ENCODE results near the gene FAM3A.

The FAM3A gene

GRCh38 chrX:154476821-154477220 is 39.2 kb downstream of the FAM3A start:
- FAIRE-seq: no peak

GRCh38 chrX:154473683-154474082 is 42.3 kb downstream of the FAM3A start:
- FAIRE-seq: no peak

DNA sequence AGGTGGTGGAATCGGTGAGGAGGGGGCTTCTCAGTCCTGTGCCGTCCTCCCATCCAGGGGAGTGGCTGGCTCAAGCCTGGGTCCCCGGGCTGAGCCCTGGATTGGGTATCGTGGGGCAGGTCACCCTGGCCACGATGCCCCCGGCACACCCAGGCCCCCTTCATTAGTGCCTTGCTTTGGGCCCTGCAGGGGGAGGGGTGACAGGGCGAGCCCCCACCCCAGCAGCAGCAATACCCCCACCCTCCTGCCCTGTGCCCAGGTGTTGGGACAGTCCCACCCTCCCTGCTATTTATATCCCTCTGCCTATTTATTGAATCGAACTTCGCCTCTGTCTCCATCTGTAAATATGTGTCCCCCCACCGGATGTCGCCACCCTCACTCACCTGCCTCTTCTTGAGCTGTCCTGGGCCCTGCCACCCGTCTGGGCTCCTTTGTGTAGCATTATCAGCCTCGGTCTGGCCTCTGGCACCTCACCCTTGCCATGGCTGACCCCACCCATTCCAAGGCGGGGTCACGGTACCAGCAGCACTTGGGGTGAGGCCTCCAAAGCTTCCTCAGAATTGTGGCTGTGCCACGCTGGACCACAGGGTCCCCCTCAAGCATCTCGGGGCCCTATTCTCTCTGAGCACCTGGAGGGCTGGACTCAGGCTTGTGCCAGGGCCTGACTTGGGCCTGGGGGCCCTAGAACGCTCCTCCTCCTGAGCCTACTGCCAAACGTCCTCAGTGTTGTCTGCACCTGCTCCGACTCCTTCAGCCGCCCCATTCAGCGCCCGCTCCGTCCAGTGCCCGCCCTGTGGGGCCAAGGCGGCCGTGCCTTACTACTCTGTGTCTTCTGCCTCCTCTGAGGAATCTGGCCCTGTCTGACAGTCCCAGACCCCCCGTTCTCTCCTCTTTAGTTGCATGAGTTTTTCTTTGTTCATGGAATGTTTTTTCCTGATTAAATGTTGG is 43.1 kb downstream of the FAM3A start:
- FAIRE-seq: no peak

- FAIRE-seq: no peak
These were observed 44.0 kb downstream of the FAM3A start for GRCh38 chrX:154471839-154472684.

GRCh38 chrX:154470914-154471568 is 45.0 kb downstream of the FAM3A start:
- FAIRE-seq: no peak

DNA sequence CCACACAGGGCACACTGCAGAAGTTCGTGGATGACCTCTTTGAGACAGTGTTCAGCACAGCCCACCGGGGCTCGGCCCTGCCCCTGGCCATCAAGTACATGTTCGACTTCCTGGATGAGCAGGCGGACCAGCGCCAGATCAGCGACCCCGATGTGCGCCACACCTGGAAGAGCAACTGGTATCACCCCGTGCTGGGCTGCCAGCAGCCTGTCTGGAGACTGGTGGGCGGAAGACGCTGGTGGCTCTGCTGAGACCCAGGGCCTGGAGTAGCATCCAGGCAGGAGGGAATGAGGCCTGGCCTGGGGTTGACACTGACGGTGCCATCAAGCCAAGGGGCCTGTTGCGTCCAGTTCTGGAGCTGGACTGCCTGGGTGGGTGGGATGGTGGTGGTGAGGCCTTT is 45.6 kb downstream of the FAM3A start:
- FAIRE-seq: no peak

DNA sequence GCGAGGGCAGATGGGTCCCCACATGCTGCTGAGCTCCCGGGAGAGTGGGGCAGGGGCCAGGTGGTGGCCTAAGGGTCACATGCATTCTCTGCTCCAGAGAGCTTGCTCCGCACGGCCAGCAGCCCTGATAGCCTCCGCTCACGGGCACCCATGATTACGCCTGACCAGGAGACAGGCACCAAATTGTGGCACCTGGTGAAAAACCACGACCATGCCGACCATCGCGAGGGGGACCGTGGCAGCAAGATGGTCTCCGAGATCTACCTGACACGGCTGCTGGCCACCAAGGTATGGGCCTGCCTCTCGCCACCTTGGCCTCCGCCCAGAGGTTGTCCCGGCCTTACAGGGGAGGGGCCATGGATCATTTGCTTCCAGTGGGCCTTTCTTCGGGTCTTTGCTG is 46.2 kb downstream of the FAM3A start:
- FAIRE-seq: no peak

GRCh38 chrX:154469114-154469513 is 46.9 kb downstream of the FAM3A start:
- no peak for FAIRE-seq

DNA sequence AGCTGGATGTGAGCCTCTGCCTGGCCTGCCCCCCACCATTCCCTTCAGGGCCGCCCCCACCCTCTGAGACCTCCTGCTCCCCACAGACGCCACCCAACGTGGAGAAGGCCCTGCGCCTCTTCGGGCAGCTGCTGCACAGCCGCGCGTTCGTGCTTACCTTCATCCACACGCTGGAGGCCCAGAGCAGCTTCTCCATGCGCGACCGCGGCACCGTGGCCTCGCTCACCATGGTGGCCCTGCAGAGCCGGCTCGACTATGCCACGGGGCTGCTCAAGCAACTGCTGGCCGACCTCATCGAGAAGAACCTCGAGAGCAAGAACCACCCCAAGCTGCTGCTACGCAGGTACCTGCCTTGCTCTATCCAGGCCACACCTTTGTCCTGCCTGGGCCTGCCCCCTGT is 47.8 kb downstream of the FAM3A start:
- no peak for FAIRE-seq

GRCh38 chrX:154467556-154467955 is 48.5 kb downstream of the FAM3A start:
- no peak for FAIRE-seq

DNA sequence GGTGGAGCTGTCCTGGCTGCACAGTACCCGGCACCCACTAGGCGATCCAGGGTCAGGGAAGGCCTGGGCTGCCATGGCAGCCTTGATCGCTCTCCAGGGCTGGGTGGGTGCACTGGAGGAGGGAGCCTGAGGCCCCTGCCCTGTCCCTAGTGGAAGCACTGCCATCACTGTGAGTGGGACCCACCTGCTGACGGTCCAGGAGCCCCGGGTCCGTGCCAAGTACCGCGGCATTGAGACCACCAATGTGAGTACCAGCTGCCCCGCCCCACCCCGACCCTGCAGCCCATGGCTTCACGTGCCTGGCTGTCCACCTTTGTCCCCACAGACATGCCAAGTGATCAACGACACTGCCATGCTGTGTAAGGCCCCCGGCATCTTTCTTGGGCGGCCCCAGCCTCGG is 49.1 kb downstream of the FAM3A start:
- no peak for FAIRE-seq

GRCh38 chrX:154466036-154466435 is 50.0 kb downstream of the FAM3A start:
- FAIRE-seq: no peak

GRCh38 chrX:154465601-154466000 is 50.4 kb downstream of the FAM3A start:
- FAIRE-seq: no peak

- FAIRE-seq: no peak
These were observed 51.1 kb downstream of the FAM3A start for GRCh38 chrX:154464806-154465365.

DNA sequence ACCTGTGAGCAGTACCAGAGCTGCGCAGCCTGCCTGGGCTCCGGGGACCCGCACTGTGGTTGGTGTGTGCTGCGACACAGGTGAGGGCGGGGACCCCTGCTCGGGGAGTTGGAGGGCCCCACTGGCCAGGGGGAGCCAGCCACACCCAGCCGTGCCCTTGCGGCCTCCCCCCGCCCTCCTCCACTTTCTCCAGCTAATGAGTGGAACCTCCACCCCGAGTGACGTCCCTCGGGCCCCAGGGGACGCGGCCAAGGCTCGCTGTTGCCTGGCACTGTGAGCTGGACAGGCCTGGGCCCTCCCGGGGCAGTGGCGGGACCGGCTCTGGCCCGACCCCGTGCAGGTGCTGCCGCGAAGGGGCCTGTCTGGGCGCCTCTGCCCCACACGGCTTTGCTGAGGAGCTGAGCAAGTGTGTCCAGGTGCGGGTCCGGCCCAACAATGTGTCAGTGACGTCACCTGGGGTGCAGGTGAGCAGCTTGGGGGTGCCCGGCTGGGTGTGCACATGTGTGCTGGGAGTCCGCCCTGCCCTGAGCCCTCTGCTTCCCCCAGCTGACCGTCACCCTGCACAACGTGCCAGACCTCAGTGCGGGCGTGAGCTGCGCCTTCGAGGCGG is 52.3 kb downstream of the FAM3A start:
- FAIRE-seq: no peak

DNA sequence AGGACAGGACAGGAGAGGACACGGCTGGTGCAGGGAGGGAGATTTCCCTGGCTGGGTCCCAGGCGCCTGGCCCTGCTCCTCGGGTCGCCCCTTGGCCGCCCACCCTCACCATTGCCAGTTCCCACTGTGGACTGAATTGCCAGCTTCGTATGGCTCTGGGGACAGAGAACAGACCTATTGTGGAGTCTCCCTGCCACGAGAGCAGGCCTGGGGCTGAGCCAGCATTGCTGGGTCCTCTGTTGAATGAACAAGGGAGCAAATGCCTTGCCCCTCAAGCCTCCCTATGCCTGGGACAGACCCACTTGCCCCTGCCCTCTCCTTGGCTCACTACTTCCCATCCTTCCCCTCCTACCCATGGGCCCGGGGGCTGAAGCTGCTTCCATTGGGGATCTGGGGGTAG is 53.6 kb downstream of the FAM3A start:
- no peak for FAIRE-seq

DNA sequence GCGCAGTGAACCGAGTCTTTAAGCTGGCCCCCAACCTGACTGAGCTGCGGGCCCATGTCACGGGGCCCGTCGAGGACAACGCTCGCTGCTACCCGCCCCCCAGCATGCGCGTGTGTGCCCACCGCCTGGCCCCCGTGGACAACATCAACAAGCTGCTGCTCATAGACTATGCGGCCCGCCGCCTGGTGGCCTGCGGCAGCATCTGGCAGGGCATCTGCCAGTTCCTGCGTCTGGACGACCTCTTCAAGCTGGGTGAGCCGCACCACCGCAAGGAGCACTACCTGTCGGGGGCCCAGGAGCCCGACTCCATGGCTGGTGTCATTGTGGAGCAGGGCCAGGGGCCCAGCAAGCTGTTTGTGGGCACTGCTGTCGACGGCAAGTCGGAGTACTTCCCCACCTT is 55.7 kb downstream of the FAM3A start:
- FAIRE-seq: no peak

DNA sequence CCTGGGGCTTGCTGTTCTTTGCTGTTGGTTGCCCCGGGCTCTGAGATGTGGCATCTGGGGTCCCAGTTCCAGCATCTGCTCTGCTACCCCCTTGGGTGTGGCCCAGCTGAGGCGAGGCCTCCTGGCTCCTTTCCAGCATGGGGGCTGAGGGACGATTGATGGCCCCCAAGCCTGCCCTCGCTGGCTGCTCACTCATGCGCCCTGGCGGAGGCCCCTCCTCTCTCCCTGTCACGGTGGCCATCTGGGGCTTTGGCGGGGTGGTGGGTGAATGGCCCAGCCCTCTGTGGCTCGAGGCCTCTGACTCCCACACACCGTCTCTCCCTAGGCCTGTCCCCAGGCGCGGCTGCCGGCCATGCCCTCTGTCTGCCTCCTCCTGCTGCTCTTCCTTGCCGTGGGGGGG is 56.2 kb downstream of the FAM3A start:
- FAIRE-seq: no peak

DNA sequence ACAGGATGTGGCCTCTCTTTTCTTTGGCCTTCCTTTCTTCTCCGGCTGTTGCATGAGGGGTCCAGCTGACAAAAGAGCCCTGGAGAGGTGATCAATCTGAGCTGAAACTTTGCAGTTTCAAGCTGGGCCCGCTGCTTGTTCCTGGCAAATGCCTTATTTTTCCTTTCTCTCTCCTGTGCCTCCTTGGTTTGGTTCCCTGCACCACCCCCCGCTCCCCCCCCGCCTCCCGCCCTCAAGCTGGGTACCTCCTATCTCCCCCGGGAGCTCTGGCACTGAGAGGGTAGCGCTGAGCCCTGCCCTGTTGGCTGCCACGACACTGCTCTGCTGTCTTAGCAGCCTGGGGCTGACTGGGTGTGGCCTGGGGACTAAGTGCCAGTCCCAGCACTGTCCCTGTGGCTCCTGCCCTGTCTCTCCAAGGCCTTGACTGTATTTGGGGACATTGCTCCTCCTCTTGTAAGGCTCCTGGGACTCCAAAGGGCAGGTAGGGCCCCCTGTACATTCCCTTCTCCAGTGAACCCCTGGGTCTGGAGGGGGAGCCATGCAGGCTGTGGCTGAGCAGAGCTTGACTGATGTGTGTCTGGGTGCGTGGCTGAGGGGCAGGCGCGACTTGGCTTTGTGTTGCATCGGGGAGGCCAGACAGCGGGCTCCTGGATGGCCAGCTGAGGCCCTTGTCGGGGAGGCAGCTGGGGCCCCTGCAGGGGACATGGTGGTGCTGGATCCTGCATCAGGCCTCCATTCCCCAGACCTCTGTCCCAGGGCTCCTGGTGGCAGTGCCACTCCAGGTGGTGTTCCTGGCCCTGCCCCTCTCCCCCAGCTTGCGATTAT is 56.9 kb downstream of the FAM3A start:
- FAIRE-seq: no peak

DNA sequence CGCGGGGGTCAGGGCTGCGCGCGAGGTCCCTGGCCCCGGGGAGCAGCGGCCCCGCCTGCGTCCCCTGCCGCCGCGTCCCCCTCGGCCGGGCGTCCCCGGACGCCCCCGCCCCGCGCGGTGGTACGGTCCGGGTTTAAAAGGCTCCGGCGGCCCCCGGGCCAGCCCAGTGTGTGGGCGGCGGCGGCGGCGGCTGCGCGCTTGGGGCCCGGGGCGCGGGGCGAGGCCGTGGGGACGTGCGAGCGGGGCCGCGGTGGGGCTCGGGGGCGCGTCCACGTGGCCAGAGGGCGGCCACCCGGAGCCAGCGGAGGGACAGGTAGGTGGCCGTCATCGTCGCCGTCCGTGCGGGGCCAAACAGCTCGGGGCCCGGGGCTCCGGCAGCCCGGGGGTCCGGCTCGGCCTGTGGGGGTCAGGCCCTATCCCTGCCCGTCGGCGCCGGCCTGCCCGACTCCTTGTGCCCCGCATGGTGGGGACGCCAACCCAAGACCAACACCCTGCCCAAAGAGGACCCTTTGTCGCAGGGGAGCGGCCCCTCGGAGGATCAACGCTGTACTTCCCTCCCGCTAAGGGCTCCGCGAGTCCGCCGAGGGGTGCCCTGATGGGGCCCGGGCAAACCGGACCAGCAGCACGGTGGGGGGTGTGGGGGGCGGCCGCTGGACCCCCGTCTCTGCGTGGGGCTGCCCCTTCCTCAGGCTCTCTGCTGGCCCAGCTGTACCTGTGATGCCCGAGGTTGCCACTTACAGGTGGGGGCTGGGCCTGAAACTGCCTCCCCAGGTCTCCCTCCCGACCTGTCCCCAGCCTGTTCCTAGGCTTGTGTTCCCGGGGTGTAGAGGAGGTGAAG is 57.7 kb downstream of the FAM3A start, which contains the start of gene PLXNA3:
PLXNA3 (plus strand) TSS at position 166 of the 838 bp plus-strand sequence. CDS start 1,903 bp downstream, outside the sequence.
- FAIRE-seq: no peak

All from G401.6 (cell line).